Kidney epithelial cell (primary cell): ENCODE measurements around the gene KRT6C. TPM values are rescaled to one million over a fixed set of nuclear protein-coding genes. Genes with fewer than 3 reads are reported as not detected.

Experiments used
- DNase-seq: peaks from one replicate; pipeline ENCODE4 v3.0.0-alpha.2; 2010; ENCODE audit warnings: low read depth
- H3K27me3 ChIP-seq: 2 replicates; pipeline ENCODE4 v1.6.0; 2011; ENCODE audit warnings: low read length; ENCODE audit not compliant: control insufficient read depth, insufficient read depth
- H3K36me3 ChIP-seq: 2 replicates; pipeline ENCODE4 v1.5.1; 2011; ENCODE audit warnings: low read length; ENCODE audit not compliant: control insufficient read depth, insufficient read depth
- H3K4me3 ChIP-seq: 2 replicates; pipeline ENCODE4 v1.5.1; 2011; ENCODE audit warnings: low read depth, mild to moderate bottlenecking, control low read depth, low read length
- total RNA-seq: library from RNA; depleted of rRNA; stranded (reverse); fragments of >200 nt; gene quantifications from 2 replicates; pipeline ENCODE4 v1.2.3, GENCODE V29; 2015
- TF ChIP-seq, protein P1 (sequence below): IDR thresholded peaks from 2 replicates; pipeline ENCODE4 v1.5.1; 2011; ENCODE audit warnings: mild to moderate bottlenecking, moderate library complexity, low read length, control low read depth, inconsistent platforms; ENCODE audit not compliant: insufficient read depth, poor library complexity, severe bottlenecking

Gene KRT6C
- total RNA-seq, 1 donor from 2014 or later = not detected

DNA sequence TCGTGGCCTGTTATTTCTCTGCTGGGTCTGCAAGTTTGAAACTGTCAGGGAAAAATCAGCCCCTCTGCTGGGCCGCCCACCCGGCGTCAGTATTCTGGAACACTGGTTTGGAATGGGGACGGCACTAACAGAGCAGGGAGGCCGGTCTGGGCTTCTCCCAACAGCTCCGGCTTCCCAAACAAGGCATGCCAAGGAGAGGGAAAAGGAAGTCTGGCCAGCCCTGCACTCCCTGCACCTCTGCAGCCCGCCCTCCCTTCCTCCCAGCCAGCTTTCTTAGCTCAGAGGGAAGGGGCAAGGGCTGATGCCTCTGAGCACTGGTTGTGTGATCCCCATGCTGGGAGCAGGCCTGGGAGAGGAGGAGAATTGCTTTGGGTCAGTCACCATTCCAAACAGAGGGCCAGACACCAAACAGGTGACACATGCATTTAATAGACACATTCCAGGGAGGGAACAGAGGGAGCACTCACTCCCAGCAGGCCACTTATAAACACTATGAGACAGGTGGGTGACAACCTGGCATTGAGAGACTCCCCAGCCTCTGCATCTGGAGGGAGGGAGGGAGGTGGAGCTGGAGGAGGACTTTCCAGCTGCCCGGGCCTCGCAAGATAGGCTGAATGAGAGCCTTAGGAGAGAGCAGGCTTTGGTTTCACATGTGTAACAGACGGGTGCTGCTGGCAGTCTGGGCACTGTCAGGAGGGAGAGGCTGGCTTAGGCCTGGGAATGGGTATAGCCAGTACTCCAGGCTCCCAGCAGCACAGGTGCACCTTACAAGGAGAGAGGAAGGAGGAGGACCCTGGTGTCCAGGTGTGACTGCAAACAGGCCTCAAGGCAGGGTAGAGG lies 49.7 kb downstream of the KRT6C start:
- no peak for DNase-seq
- peaks cover 2% of the 10 kb centered on the region for H3K27me3 ChIP-seq
- H3K36me3 ChIP-seq = no peaks in the 10 kb centered on the region
- TF ChIP-seq, protein P1, sequence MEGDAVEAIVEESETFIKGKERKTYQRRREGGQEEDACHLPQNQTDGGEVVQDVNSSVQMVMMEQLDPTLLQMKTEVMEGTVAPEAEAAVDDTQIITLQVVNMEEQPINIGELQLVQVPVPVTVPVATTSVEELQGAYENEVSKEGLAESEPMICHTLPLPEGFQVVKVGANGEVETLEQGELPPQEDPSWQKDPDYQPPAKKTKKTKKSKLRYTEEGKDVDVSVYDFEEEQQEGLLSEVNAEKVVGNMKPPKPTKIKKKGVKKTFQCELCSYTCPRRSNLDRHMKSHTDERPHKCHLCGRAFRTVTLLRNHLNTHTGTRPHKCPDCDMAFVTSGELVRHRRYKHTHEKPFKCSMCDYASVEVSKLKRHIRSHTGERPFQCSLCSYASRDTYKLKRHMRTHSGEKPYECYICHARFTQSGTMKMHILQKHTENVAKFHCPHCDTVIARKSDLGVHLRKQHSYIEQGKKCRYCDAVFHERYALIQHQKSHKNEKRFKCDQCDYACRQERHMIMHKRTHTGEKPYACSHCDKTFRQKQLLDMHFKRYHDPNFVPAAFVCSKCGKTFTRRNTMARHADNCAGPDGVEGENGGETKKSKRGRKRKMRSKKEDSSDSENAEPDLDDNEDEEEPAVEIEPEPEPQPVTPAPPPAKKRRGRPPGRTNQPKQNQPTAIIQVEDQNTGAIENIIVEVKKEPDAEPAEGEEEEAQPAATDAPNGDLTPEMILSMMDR = no peak
- H3K4me3 ChIP-seq = no peak overlapping the region

DNA sequence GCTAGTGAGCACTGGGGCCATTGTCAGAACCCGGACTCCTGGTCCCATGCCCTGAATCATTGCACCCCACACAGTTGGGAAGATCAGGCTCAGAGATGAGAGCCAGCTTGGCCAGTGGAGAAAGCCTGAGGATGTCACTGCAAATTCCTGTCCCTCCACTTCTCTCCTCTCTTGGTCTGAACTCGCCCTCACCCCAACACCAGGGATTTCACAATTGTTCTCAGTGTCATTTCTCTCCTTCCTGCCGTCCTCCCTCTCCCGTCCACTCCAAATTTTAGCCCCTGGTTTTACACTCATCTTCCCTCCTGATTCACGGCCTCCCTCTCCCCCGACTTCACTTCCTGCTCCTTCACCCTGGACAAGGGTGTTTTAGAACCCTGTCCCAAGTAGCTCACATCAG lies 50.6 kb downstream of the KRT6C start:
- TF ChIP-seq, protein P1 = no peak
- H3K27me3 ChIP-seq = peaks cover 2% of the 10 kb centered on the region
- H3K36me3 ChIP-seq = no peaks in the 10 kb centered on the region
- H3K4me3 ChIP-seq = no peak overlapping the region
- DNase-seq = no peak

DNA sequence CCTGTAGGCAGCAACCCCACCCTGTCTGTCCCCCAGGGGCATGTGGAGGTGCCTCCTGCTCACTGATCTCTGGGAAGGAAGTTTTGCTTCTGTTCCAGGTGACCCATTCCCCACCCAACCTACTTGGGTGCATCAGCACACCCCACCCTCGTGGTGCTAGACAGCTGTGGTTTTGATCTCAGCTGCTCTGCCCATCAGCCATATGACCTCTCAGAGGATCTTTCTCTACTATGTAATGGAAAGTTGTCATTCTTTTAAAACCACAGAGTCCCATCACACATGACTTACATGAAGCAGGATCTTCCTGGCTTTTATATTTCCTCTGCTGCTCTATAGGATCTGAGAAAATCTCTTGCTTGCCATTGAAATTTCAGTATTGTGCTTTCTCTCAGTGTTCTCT lies 53.9 kb downstream of the KRT6C start:
- Histone ChIP-seq H3K27me3 (peaks cover 2% of the 10 kb centered on the region), H3K4me3 (no peak overlapping the region), H3K36me3 (no peaks in the 10 kb centered on the region)
- no peak for DNase-seq
- TF ChIP-seq, protein P1 = no peak

DNA sequence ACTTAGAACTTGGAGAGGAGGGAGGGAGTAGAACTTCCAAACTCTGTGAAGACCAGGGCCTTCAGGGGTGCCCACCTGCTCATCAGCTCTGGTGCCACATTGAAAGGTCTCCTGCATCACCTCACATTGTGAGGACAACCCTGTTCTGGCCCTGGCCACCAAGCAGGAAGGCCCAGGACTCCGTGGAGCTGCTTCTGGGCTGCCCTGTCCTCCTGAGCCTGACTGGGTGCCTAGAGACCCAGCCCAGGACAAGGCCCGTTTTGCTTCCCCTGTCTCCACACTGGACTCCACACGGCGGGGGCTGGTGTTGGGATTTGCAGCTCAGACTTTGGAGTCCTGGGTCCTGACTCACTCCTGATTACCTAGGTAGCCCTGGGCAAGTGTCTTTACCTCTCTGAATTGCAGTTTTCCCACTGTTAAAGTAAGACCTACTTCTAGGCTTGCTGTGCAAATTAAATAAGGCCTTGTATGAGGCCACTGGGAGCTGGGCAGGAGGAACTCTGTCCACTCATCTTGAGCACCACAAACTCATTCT lies 55.0 kb downstream of the KRT6C start:
- H3K27me3 ChIP-seq = no peaks in the 10 kb centered on the region
- TF ChIP-seq, protein P1 = no peak
- no peaks in the 10 kb centered on the region for H3K36me3 ChIP-seq
- no peak for DNase-seq
- H3K4me3 ChIP-seq = no peak overlapping the region

Other genes with a start within 250 kb of the KRT6C start
- gene KRT7, start 240.6 kb downstream of the KRT6C start, total RNA-seq = 1,242 and 1,355 TPM in 2 replicates
- gene KRT86, start 199.2 kb downstream of the KRT6C start, total RNA-seq = 6.9 and 9.2 TPM in 2 replicates
- gene KRT81, start 182.3 kb downstream of the KRT6C start, total RNA-seq = 239 and 244 TPM in 2 replicates
- gene KRT83, start 152.4 kb downstream of the KRT6C start, total RNA-seq = not detected in 2 replicates
- not detected in 2 replicates for gene KRT85, start 106.3 kb downstream of the KRT6C start, total RNA-seq
- gene KRT84, start 88.2 kb downstream of the KRT6C start, total RNA-seq = not detected in 2 replicates
- gene KRT82, start 67.5 kb downstream of the KRT6C start, total RNA-seq = not detected in 2 replicates
- gene KRT75, start 39.4 kb downstream of the KRT6C start, total RNA-seq = not detected in 2 replicates
- not detected in 2 replicates for gene KRT6B, start 21.7 kb downstream of the KRT6C start, total RNA-seq
- 0.21 and 0.27 TPM in 2 replicates for gene KRT6A, start 19.5 kb upstream of the KRT6C start, total RNA-seq
- not detected in 2 replicates for gene KRT5, start 46.6 kb upstream of the KRT6C start, total RNA-seq
- gene KRT71, start 79.3 kb upstream of the KRT6C start, total RNA-seq = not detected in 2 replicates
- not detected in 2 replicates for gene KRT74, start 100.0 kb upstream of the KRT6C start, total RNA-seq
- gene KRT72, start 127.7 kb upstream of the KRT6C start, total RNA-seq = not detected in 2 replicates
- gene KRT73, start 144.8 kb upstream of the KRT6C start, total RNA-seq = not detected in 2 replicates
- not detected in 2 replicates for gene KRT2, start 178.4 kb upstream of the KRT6C start, total RNA-seq
- gene KRT1, start 206.6 kb upstream of the KRT6C start, total RNA-seq = not detected in 2 replicates
- gene KRT77, start 229.7 kb upstream of the KRT6C start, total RNA-seq = not detected in 2 replicates